K562 (cell line): ENCODE results near the gene TAP2.

Source experiments
- ARNT ChIP-seq, 2 experiments: fragments of 450-650 bp; IDR thresholded peaks; 2 replicates each; pipeline ENCODE4 v1.6.1; 2016; ENCODE audit warnings: mild to moderate bottlenecking in 1 of 2
- GATA2 ChIP-seq: sonication (generic); formaldehyde crosslinking; IDR thresholded peaks from 2 replicates; pipeline ENCODE4 v1.4.0; 2020; ENCODE audit warnings: mild to moderate bottlenecking, missing genetic modification reagents
- HDAC2 ChIP-seq: fragments of 450-650 bp; IDR thresholded peaks from 2 replicates; pipeline ENCODE4 v1.6.1; 2016; ENCODE audit warnings: mild to moderate bottlenecking
- KDM5B ChIP-seq: fragments of 200-600 bp; sonication (generic); IDR thresholded peaks from 2 replicates; pipeline ENCODE4 v1.6.1; 2012; ENCODE audit warnings: low read depth, mild to moderate bottlenecking, moderate library complexity, low read length, control low read depth, inconsistent platforms; ENCODE audit not compliant: insufficient replicate concordance
- MBD2 ChIP-seq: sonication (generic); IDR thresholded peaks from 2 replicates; pipeline ENCODE4 v1.6.1; 2016; ENCODE audit warnings: low read depth, borderline replicate concordance
- POLR2A ChIP-seq: fragments of 450-650 bp; conservative IDR thresholded peaks from 2 replicates; pipeline ENCODE4 v1.6.1; 2016
- XRCC3 ChIP-seq: fragments of 450-650 bp; IDR thresholded peaks from 2 replicates; pipeline ENCODE4 v1.6.1; 2017; ENCODE audit warnings: mild to moderate bottlenecking, moderate library complexity
- ZNF324 ChIP-seq: fragments of 250-450 bp; sonication (Bioruptor Pico); IDR thresholded peaks from 2 replicates; pipeline ENCODE4 v1.4.0; 2020; ENCODE audit warnings: mild to moderate bottlenecking
- ZNF431 ChIP-seq: sonication (generic); formaldehyde crosslinking; IDR thresholded peaks from 2 replicates; pipeline ENCODE4 v1.8.0; 2022; ENCODE audit warnings: mild to moderate bottlenecking, missing genetic modification reagents
- TF ChIP-seq, protein P1 (sequence below), 3 experiments: IDR thresholded peaks in 2 of 3; conservative IDR thresholded peaks in 1 of 3; 2 replicates each; pipeline ENCODE4 v1.5.1; 2011 to 2012; ENCODE audit warnings: low read length in 3 of 3, mild to moderate bottlenecking in 3 of 3, control low read depth in 2 of 3, improper control_type of control experiment in 1 of 3, inconsistent platforms in 1 of 3, low read depth in 1 of 3, mixed read lengths in 1 of 3, moderate library complexity in 1 of 3; ENCODE audit not compliant: insufficient read depth in 2 of 3
- TF ChIP-seq, protein P2 (sequence below): sonication (generic); formaldehyde crosslinking; IDR thresholded peaks from 2 replicates; pipeline ENCODE4 v1.8.0; 2022; ENCODE audit warnings: mild to moderate bottlenecking, missing genetic modification reagents
- TF ChIP-seq, protein P3 (sequence below): fragments of 250-450 bp; sonication (Bioruptor Pico); IDR thresholded peaks from 2 replicates; pipeline ENCODE4 v1.9.0; 2021; ENCODE audit warnings: mild to moderate bottlenecking

DNA sequence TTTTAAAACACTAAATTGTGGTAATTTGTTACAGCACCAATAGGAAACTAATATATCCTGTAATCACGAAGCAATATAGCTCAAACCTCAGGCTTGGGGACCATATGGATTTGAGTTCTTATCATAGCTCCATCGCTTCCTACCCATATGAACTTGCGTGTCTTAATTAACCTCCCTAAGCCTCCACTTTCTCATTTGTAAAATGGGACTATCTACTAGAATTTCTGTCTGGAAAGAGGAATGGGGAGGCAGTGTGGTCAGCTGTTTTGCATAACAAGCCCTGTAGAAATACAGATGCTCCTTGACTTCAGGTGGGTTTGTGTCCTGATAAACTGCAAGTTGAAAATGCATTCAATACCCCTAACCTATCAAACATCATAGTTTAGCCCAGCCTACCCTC, 38.8 kb downstream of the TAP2 start:
- TF ChIP-seq, protein P1, sequence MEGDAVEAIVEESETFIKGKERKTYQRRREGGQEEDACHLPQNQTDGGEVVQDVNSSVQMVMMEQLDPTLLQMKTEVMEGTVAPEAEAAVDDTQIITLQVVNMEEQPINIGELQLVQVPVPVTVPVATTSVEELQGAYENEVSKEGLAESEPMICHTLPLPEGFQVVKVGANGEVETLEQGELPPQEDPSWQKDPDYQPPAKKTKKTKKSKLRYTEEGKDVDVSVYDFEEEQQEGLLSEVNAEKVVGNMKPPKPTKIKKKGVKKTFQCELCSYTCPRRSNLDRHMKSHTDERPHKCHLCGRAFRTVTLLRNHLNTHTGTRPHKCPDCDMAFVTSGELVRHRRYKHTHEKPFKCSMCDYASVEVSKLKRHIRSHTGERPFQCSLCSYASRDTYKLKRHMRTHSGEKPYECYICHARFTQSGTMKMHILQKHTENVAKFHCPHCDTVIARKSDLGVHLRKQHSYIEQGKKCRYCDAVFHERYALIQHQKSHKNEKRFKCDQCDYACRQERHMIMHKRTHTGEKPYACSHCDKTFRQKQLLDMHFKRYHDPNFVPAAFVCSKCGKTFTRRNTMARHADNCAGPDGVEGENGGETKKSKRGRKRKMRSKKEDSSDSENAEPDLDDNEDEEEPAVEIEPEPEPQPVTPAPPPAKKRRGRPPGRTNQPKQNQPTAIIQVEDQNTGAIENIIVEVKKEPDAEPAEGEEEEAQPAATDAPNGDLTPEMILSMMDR (IDR thresholded peaks at IDR 0.05 in 2 of 3, conservative IDR thresholded peaks at IDR 0.05 in 1 of 3; ENCODE audit: insufficient read depth in 2 of 3, low read depth in 1 of 3, low read length in 3 of 3): no peak
- TF ChIP-seq, protein P2, sequence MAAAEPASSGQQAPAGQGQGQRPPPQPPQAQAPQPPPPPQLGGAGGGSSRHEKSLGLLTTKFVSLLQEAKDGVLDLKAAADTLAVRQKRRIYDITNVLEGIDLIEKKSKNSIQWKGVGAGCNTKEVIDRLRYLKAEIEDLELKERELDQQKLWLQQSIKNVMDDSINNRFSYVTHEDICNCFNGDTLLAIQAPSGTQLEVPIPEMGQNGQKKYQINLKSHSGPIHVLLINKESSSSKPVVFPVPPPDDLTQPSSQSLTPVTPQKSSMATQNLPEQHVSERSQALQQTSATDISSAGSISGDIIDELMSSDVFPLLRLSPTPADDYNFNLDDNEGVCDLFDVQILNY (CRISPR knock-in tag): no peak
- TF ChIP-seq ZNF431 (CRISPR knock-in tag) (no peak), HDAC2 (no peak), GATA2 (CRISPR knock-in tag) (no peak), XRCC3 (no peak), MBD2 (no peak), ARNT (IDR thresholded peaks at IDR 0.05) (no peak), POLR2A (no peak), ZNF324 (no peak), KDM5B (no peak)
- TF ChIP-seq, protein P3, sequence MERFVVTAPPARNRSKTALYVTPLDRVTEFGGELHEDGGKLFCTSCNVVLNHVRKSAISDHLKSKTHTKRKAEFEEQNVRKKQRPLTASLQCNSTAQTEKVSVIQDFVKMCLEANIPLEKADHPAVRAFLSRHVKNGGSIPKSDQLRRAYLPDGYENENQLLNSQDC (CRISPR knock-in tag): no peak
